ENCODE results near the gene ZC3H13.

The ZC3H13 gene

DNA sequence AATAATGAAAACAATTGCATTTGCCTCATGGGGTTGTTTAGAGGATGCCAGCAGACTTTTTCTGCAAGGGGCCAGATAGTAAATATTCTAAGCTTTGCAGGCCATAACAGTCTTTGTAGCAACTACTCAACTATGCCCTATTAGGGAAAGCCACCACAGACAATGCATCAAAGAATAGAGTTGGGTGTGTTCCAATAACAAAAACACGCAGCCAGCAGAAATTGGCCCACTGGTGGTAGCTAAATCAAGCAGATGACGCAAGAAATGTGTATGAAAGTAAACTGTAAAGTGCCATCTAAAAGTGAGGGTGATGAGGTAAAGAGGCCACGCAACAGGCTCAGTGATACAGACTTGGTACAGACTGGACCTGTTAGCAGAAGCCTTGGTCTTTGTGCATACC, 125.8 kb downstream of the ZC3H13 start:
- Histone ChIP-seq H3K4me3 (ENCODE audit: low read length) (no peak overlapping the region), H3K27ac (ENCODE audit: low read depth, low read length) (no peak overlapping the region), H3K9ac (ENCODE audit: low read length) (no peak overlapping the region), H3K4me1 (ENCODE audit: control insufficient read depth, insufficient read depth, low read length) (no peaks in the 10 kb centered on the region), H3K36me3 (ENCODE audit: control insufficient read depth, insufficient read depth, low read length) (no peaks in the 10 kb centered on the region), H3K27me3 (ENCODE audit: control insufficient read depth, insufficient read depth, low read length) (no peaks in the 10 kb centered on the region)

DNA sequence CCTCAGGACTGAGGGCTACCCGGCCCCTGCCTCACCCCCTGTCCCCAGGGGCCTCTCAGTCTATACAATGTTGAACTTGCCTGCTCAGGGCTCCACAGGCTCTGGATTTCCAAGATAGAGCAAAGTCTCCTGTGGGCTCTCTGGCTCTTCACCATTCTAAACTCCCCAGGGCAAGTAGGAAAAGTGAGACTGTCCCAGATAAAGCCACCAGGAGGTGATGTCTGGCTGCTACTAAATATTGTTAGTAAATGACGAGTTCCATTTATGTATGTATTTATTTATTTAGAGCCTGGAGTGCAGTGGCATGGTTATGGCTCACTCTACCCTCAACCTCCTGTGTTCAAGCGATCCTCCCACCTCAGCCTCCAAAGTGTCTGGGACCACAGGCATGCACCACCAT, 127.4 kb downstream of the ZC3H13 start:
- Histone ChIP-seq H3K9ac (ENCODE audit: low read length) (no peak overlapping the region), H3K4me3 (ENCODE audit: low read length) (no peak overlapping the region), H3K27ac (ENCODE audit: low read depth, low read length) (no peak overlapping the region), H3K27me3 (ENCODE audit: control insufficient read depth, insufficient read depth, low read length) (no peaks in the 10 kb centered on the region), H3K36me3 (ENCODE audit: control insufficient read depth, insufficient read depth, low read length) (no peaks in the 10 kb centered on the region), H3K4me1 (ENCODE audit: control insufficient read depth, insufficient read depth, low read length) (no peaks in the 10 kb centered on the region)

GRCh38 chr13:45921162-45921736, 131.3 kb downstream of the ZC3H13 start:
- no peak overlapping the region for H3K9ac ChIP-seq (ENCODE audit: low read length)
- no peak overlapping the region for H3K27ac ChIP-seq (ENCODE audit: low read depth, low read length)
- H3K36me3 ChIP-seq (ENCODE audit: control insufficient read depth, insufficient read depth, low read length): no peaks in the 10 kb centered on the region
- no peaks in the 10 kb centered on the region for H3K27me3 ChIP-seq (ENCODE audit: control insufficient read depth, insufficient read depth, low read length)
- H3K4me3 ChIP-seq (ENCODE audit: low read length): no peak overlapping the region
- H3K4me1 ChIP-seq (ENCODE audit: control insufficient read depth, insufficient read depth, low read length): no peaks in the 10 kb centered on the region

GRCh38 chr13:45918597-45918996, 133.9 kb downstream of the ZC3H13 start:
- Histone ChIP-seq H3K9ac (ENCODE audit: low read length) (no peak overlapping the region), H3K4me3 (ENCODE audit: low read length) (no peak overlapping the region), H3K27me3 (ENCODE audit: control insufficient read depth, insufficient read depth, low read length) (no peaks in the 10 kb centered on the region), H3K4me1 (ENCODE audit: control insufficient read depth, insufficient read depth, low read length) (no peaks in the 10 kb centered on the region), H3K27ac (ENCODE audit: low read depth, low read length) (no peak overlapping the region), H3K36me3 (ENCODE audit: control insufficient read depth, insufficient read depth, low read length) (no peaks in the 10 kb centered on the region)

GRCh38 chr13:45917019-45917418, 135.5 kb downstream of the ZC3H13 start:
- Histone ChIP-seq H3K27ac (ENCODE audit: low read depth, low read length) (no peak overlapping the region), H3K4me3 (ENCODE audit: low read length) (no peak overlapping the region), H3K9ac (ENCODE audit: low read length) (no peak overlapping the region), H3K4me1 (ENCODE audit: control insufficient read depth, insufficient read depth, low read length) (no peaks in the 10 kb centered on the region), H3K27me3 (ENCODE audit: control insufficient read depth, insufficient read depth, low read length) (no peaks in the 10 kb centered on the region), H3K36me3 (ENCODE audit: control insufficient read depth, insufficient read depth, low read length) (no peaks in the 10 kb centered on the region)

GRCh38 chr13:45915686-45916439, 136.7 kb downstream of the ZC3H13 start:
- H3K9ac ChIP-seq (ENCODE audit: low read length): no peak overlapping the region
- no peak overlapping the region for H3K27ac ChIP-seq (ENCODE audit: low read depth, low read length)
- H3K36me3 ChIP-seq (ENCODE audit: control insufficient read depth, insufficient read depth, low read length): no peaks in the 10 kb centered on the region
- no peaks in the 10 kb centered on the region for H3K27me3 ChIP-seq (ENCODE audit: control insufficient read depth, insufficient read depth, low read length)
- H3K4me3 ChIP-seq (ENCODE audit: low read length): no peak overlapping the region
- no peaks in the 10 kb centered on the region for H3K4me1 ChIP-seq (ENCODE audit: control insufficient read depth, insufficient read depth, low read length)

DNA sequence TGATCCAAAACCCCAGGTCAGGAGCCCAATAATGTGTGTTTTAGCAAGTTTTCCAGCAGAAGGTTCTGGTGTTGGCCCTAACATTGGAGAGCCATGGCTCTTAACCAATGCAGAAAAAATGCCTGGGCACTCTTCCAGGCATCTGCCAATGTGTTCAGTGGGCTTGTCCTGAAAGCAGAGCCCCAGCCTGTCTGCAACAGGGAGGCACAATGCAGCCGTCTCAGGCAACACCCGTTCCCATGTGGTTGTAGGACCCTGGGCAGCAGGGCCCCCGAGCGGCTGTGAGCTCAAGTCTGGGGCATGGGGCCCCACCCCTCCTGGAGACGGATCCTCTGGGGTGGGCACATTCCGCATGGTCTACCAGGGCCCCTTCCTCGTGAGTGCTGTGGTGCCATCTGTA, 142.9 kb downstream of the ZC3H13 start:
- no peaks in the 10 kb centered on the region for H3K27me3 ChIP-seq (ENCODE audit: control insufficient read depth, insufficient read depth, low read length)
- H3K9ac ChIP-seq (ENCODE audit: low read length): no peak overlapping the region
- H3K36me3 ChIP-seq (ENCODE audit: control insufficient read depth, insufficient read depth, low read length): no peaks in the 10 kb centered on the region
- no peaks in the 10 kb centered on the region for H3K4me1 ChIP-seq (ENCODE audit: control insufficient read depth, insufficient read depth, low read length)
- H3K27ac ChIP-seq (ENCODE audit: low read depth, low read length): no peak overlapping the region
- no peak overlapping the region for H3K4me3 ChIP-seq (ENCODE audit: low read length)

- Histone ChIP-seq H3K4me1 (ENCODE audit: control insufficient read depth, insufficient read depth, low read length) (no peaks in the 10 kb centered on the region), H3K27me3 (ENCODE audit: control insufficient read depth, insufficient read depth, low read length) (no peaks in the 10 kb centered on the region), H3K27ac (ENCODE audit: low read depth, low read length) (no peak overlapping the region), H3K36me3 (ENCODE audit: control insufficient read depth, insufficient read depth, low read length) (no peaks in the 10 kb centered on the region), H3K4me3 (ENCODE audit: low read length) (no peak overlapping the region), H3K9ac (ENCODE audit: low read length) (no peak overlapping the region)
Observed at GRCh38 chr13:45909089-45909488, 143.5 kb downstream of the ZC3H13 start.

GRCh38 chr13:45907503-45907902, 145.0 kb downstream of the ZC3H13 start:
- H3K9ac ChIP-seq (ENCODE audit: low read length): no peak overlapping the region
- H3K27me3 ChIP-seq (ENCODE audit: control insufficient read depth, insufficient read depth, low read length): no peaks in the 10 kb centered on the region
- H3K4me1 ChIP-seq (ENCODE audit: control insufficient read depth, insufficient read depth, low read length): no peaks in the 10 kb centered on the region
- no peaks in the 10 kb centered on the region for H3K36me3 ChIP-seq (ENCODE audit: control insufficient read depth, insufficient read depth, low read length)
- no peak overlapping the region for H3K4me3 ChIP-seq (ENCODE audit: low read length)
- no peak overlapping the region for H3K27ac ChIP-seq (ENCODE audit: low read depth, low read length)
